ENCODE measurements around the gene FSTL1. TPM values are rescaled to one million over a fixed set of nuclear protein-coding genes. Genes with fewer than 3 reads are reported as not detected.

Gene FSTL1
- polyA plus RNA-seq, 1 of the 3 experiments (the other 2 are of a cell fraction): 329 TPM

GRCh38 chr3:120460862-120461261 lies 10.1 kb upstream of the FSTL1 start:
- 78% methylated on average over 9 of the region's 9 CpGs for WGBS (ENCODE audit: low lambda C conversion rate)
- CTCF ChIA-PET: interaction anchor here (0.9 to 2.6 kb wide), 3 partner anchors 8 to 42 kb away, joined by 3 to 8 read pairs (median 3); no protein-coding TSS in a partner anchor
- Histone ChIP-seq H4K20me1 (ENCODE audit: insufficient read depth) (no peaks in the 10 kb centered on the region), H3K9me2 (no peaks in the 10 kb centered on the region), H3K79me2 (ENCODE audit: insufficient read depth) (no peaks in the 10 kb centered on the region), H3K9ac (no peak overlapping the region), H3K27ac (ENCODE audit: low read depth in 2 of 2, low read length in 1 of 2) (no peak overlapping the region), H3K4me1 (ENCODE audit: control insufficient read depth in 1 of 2, insufficient read depth in 2 of 2, low read depth in 1 of 2, low read length in 1 of 2) (no peaks in the 10 kb centered on the region), H2AFZ (ENCODE audit: low read depth) (no peak overlapping the region), H3K4me3 (ENCODE audit: low read depth in 2 of 2, low read length in 1 of 2) (no peak overlapping the region), H3F3A (replicated peaks; ENCODE audit: insufficient read depth) (no peaks in the 10 kb centered on the region), H3K27me3 (ENCODE audit: insufficient read depth) (no peaks in the 10 kb centered on the region), H3K9me3 (no peaks in the 10 kb centered on the region), H3K4me2 (no peak overlapping the region), H3K36me3 (replicated peaks in 1 of 2; ENCODE audit: control insufficient read depth in 1 of 2, insufficient read depth in 2 of 2, low read length in 1 of 2) (no peaks in the 10 kb centered on the region)
- no peak for DNase-seq
- TF ChIP-seq, protein P1, sequence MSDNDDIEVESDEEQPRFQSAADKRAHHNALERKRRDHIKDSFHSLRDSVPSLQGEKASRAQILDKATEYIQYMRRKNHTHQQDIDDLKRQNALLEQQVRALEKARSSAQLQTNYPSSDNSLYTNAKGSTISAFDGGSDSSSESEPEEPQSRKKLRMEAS (IDR thresholded peaks at IDR 0.05; ENCODE audit: low read depth): no peak
- TF ChIP-seq RFX5 (IDR thresholded peaks at IDR 0.05; ENCODE audit: low read length): no peak
- no peak for TF ChIP-seq PBX3 (IDR thresholded peaks at IDR 0.05)
- no peak for TF ChIP-seq CHD2 (IDR thresholded peaks at IDR 0.05; ENCODE audit: low read length, partially characterized antibody)
- no peak for TF ChIP-seq POLR2AphosphoS5 (IDR thresholded peaks at IDR 0.05; ENCODE audit: low read depth, low read length)
- TF ChIP-seq GATA2 (CRISPR knock-in tag; IDR thresholded peaks at IDR 0.05): no peak
- no peak for TF ChIP-seq GABPA (IDR thresholded peaks at IDR 0.05; ENCODE audit: low read depth)
- POLR2A ChIA-PET: no interaction called here

- no peak for TF ChIP-seq NRF1 (IDR thresholded peaks at IDR 0.05; ENCODE audit: low read depth, low read length)
- TF ChIP-seq RFX5 (IDR thresholded peaks at IDR 0.05; ENCODE audit: low read length): no peak
- TF ChIP-seq ELF1 (IDR thresholded peaks at IDR 0.05): no peak
- no peak overlapping the region for H3K9ac ChIP-seq
- no peaks in the 10 kb centered on the region for H4K20me1 ChIP-seq (ENCODE audit: insufficient read depth)
- 78% methylated on average over 5 of the region's 5 CpGs for WGBS (ENCODE audit: low lambda C conversion rate)
- no peaks in the 10 kb centered on the region for H3K4me1 ChIP-seq (ENCODE audit: control insufficient read depth in 1 of 2, insufficient read depth in 2 of 2, low read depth in 1 of 2, low read length in 1 of 2)
- no peak for DNase-seq
- no peaks in the 10 kb centered on the region for H3K27me3 ChIP-seq (ENCODE audit: insufficient read depth)
- no peak overlapping the region for H2AFZ ChIP-seq (ENCODE audit: low read depth)
- H3K36me3 ChIP-seq (replicated peaks in 1 of 2; ENCODE audit: control insufficient read depth in 1 of 2, insufficient read depth in 2 of 2, low read length in 1 of 2): no peaks in the 10 kb centered on the region
- no peak overlapping the region for H3K4me3 ChIP-seq (ENCODE audit: low read depth in 2 of 2, low read length in 1 of 2)
- no peaks in the 10 kb centered on the region for H3K9me3 ChIP-seq
- H3K27ac ChIP-seq (ENCODE audit: low read depth in 2 of 2, low read length in 1 of 2): no peak overlapping the region
- POLR2A ChIA-PET: no interaction called here
- H3K4me2 ChIP-seq: no peak overlapping the region
- CTCF ChIA-PET: interaction anchor here (0.9 to 2.6 kb wide), 3 partner anchors 10 to 215 kb away, joined by 3 to 8 read pairs (median 3); no protein-coding TSS in a partner anchor
- H3F3A ChIP-seq (replicated peaks; ENCODE audit: insufficient read depth): no peaks in the 10 kb centered on the region
- H3K79me2 ChIP-seq (ENCODE audit: insufficient read depth): no peaks in the 10 kb centered on the region
- H3K9me2 ChIP-seq: no peaks in the 10 kb centered on the region
Measured at GRCh38 chr3:120460181-120460790, 9.5 kb upstream of the FSTL1 start.

GRCh38 chr3:120459196-120459595 lies 8.4 kb upstream of the FSTL1 start:
- Histone ChIP-seq H3K27ac (ENCODE audit: low read depth in 2 of 2, low read length in 1 of 2) (no peak overlapping the region), H3K79me2 (ENCODE audit: insufficient read depth) (no peaks in the 10 kb centered on the region), H3K4me1 (ENCODE audit: control insufficient read depth in 1 of 2, insufficient read depth in 2 of 2, low read depth in 1 of 2, low read length in 1 of 2) (no peaks in the 10 kb centered on the region), H3K27me3 (ENCODE audit: insufficient read depth) (no peaks in the 10 kb centered on the region), H3K9me2 (no peaks in the 10 kb centered on the region), H4K20me1 (ENCODE audit: insufficient read depth) (no peaks in the 10 kb centered on the region), H3K9ac (no peak overlapping the region), H3K4me3 (ENCODE audit: low read depth in 2 of 2, low read length in 1 of 2) (no peak overlapping the region), H2AFZ (ENCODE audit: low read depth) (no peak overlapping the region), H3K9me3 (no peaks in the 10 kb centered on the region), H3K36me3 (replicated peaks in 1 of 2; ENCODE audit: control insufficient read depth in 1 of 2, insufficient read depth in 2 of 2, low read length in 1 of 2) (no peaks in the 10 kb centered on the region), H3K4me2 (no peak overlapping the region), H3F3A (replicated peaks; ENCODE audit: insufficient read depth) (no peaks in the 10 kb centered on the region)
- ChIA-PET POLR2A (no interaction called here), CTCF (interaction anchor here (0.9 to 2.6 kb wide), 2 partner anchors 11 to 214 kb away, joined by 3 to 8 read pairs; no protein-coding TSS in a partner anchor)
- WGBS (ENCODE audit: low lambda C conversion rate): 65% methylated on average over 3 of the region's 3 CpGs
- DNase-seq: no peak
- TF ChIP-seq FOXJ3 (CRISPR knock-in tag; IDR thresholded peaks at IDR 0.05): no peak
- TF ChIP-seq FOSL2 (IDR thresholded peaks at IDR 0.05; ENCODE audit: borderline replicate concordance, low read depth): no peak
- TF ChIP-seq PBX3 (IDR thresholded peaks at IDR 0.05): no peak
- TF ChIP-seq POLR2AphosphoS5 (IDR thresholded peaks at IDR 0.05; ENCODE audit: low read depth, low read length): no peak
- TF ChIP-seq CHD2 (IDR thresholded peaks at IDR 0.05; ENCODE audit: low read length, partially characterized antibody): no peak
- no peak for TF ChIP-seq RXRA (IDR thresholded peaks at IDR 0.05; ENCODE audit: borderline replicate concordance, low read depth)
- TF ChIP-seq GABPA (IDR thresholded peaks at IDR 0.05; ENCODE audit: low read depth): no peak
- no peak for TF ChIP-seq NFIC (IDR thresholded peaks at IDR 0.05; ENCODE audit: borderline replicate concordance)
- TF ChIP-seq, protein P2, sequence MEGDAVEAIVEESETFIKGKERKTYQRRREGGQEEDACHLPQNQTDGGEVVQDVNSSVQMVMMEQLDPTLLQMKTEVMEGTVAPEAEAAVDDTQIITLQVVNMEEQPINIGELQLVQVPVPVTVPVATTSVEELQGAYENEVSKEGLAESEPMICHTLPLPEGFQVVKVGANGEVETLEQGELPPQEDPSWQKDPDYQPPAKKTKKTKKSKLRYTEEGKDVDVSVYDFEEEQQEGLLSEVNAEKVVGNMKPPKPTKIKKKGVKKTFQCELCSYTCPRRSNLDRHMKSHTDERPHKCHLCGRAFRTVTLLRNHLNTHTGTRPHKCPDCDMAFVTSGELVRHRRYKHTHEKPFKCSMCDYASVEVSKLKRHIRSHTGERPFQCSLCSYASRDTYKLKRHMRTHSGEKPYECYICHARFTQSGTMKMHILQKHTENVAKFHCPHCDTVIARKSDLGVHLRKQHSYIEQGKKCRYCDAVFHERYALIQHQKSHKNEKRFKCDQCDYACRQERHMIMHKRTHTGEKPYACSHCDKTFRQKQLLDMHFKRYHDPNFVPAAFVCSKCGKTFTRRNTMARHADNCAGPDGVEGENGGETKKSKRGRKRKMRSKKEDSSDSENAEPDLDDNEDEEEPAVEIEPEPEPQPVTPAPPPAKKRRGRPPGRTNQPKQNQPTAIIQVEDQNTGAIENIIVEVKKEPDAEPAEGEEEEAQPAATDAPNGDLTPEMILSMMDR (IDR thresholded peaks at IDR 0.05): no peak
- no peak for TF ChIP-seq USF2 (IDR thresholded peaks at IDR 0.05; ENCODE audit: borderline replicate concordance, low read depth, low read length)
- TF ChIP-seq SIN3A (IDR thresholded peaks at IDR 0.05; ENCODE audit: borderline replicate concordance, low read depth, low read length): no peak
- no peak for TF ChIP-seq ELF1 (IDR thresholded peaks at IDR 0.05)
- no peak for TF ChIP-seq JUND (IDR thresholded peaks at IDR 0.05)

All from SK-N-SH (cell line).